H1 (cell line): ENCODE results near the gene METAP1D. TPM values are rescaled to one million over a fixed set of nuclear protein-coding genes. Genes with fewer than 3 reads are reported as not detected.
A peak's percentile ranks its signal among the peaks of the same experiment; 100 is the strongest.

Source experiments
- CTCF ChIA-PET: fragments of 300-600 bp; sonication (Branson Sonifier 250); formaldehyde crosslinking; loops from one replicate; lab custom pipeline; 2021; ENCODE audit not compliant: partially characterized antibody; lab: Charles Lee
- POLR2A ChIA-PET: fragments of 300-600 bp; sonication (Branson Sonifier 250); formaldehyde crosslinking; loops from one replicate; lab custom pipeline; 2021; ENCODE audit warnings: inconsistent platforms; ENCODE audit not compliant: partially characterized antibody; lab: Charles Lee
- DNase-seq, 2 experiments: peaks; one replicate each; pipeline versions ENCODE4 v3.0.0 to v3.0.0-alpha.2; 2010 to 2022; ENCODE audit warnings: low spot score in 2 of 2, low read depth in 1 of 2, mixed read lengths in 1 of 2
- FAIRE-seq: peaks from 2 replicates; lab custom pipeline; 2011; peaks lifted over from hg19 to GRCh38; lab: Jason Lieb, UNC
- H2AFZ ChIP-seq: 2 replicates; pipeline ENCODE4 v1.8.1; 2012; ENCODE audit warnings: low read length, inconsistent platforms
- H2AK5ac ChIP-seq: 2 replicates; pipeline ENCODE4 v1.6.1; 2013; ENCODE audit warnings: low read depth, low read length
- H2BK120ac ChIP-seq: replicated peaks from 2 replicates; pipeline ENCODE3; 2013; ENCODE audit warnings: low read depth, low read length, inconsistent platforms
- H2BK12ac ChIP-seq: 2 replicates; pipeline ENCODE4 v1.6.1; 2013; ENCODE audit warnings: low read depth, low read length
- H2BK15ac ChIP-seq: 2 replicates; pipeline ENCODE4 v1.6.1; 2013; ENCODE audit warnings: low read length
- H2BK20ac ChIP-seq: 2 replicates; pipeline ENCODE4 v1.6.1; 2013; ENCODE audit warnings: low read length
- H2BK5ac ChIP-seq: 2 replicates; pipeline ENCODE4 v1.6.1; 2013; ENCODE audit warnings: low read depth, low read length
- H3K14ac ChIP-seq: 2 replicates; pipeline ENCODE4 v1.6.1; 2013; ENCODE audit warnings: inconsistent platforms; ENCODE audit not compliant: insufficient read length
- H3K18ac ChIP-seq: 2 replicates; pipeline ENCODE4 v1.6.1; 2013; ENCODE audit warnings: low read length; ENCODE audit errors: extremely low read depth
- H3K23ac ChIP-seq: 2 replicates; pipeline ENCODE4 v1.6.1; 2013; ENCODE audit warnings: inconsistent platforms; ENCODE audit not compliant: insufficient read length
- H3K23me2 ChIP-seq: 2 replicates; pipeline ENCODE4 v1.6.1; 2013; ENCODE audit warnings: low read depth, low read length
- H3K27ac ChIP-seq: 2 replicates; pipeline ENCODE4 v1.6.1; 2011; ENCODE audit warnings: low read depth, low read length, inconsistent platforms
- H3K27me3 ChIP-seq, 4 experiments: replicated peaks in 1 of 4; 1 replicate in 1 of 4; 2 replicates in 3 of 4; pipeline versions ENCODE4 v1.6.1 to v1.8.1; 2011 to 2013; ENCODE audit warnings: low read length in 3 of 4, mild to moderate bottlenecking in 3 of 4, inconsistent platforms in 2 of 4, mixed read lengths in 2 of 4, moderate library complexity in 1 of 4; ENCODE audit not compliant: control insufficient read depth in 3 of 4, insufficient read depth in 3 of 4; ENCODE audit errors: extremely low read depth in 1 of 4
- H3K36me3 ChIP-seq, 4 experiments: 2 replicates each; pipeline versions ENCODE4 v1.6.1 to v1.8.1; 2011 to 2013; ENCODE audit warnings: mild to moderate bottlenecking in 4 of 4, low read length in 3 of 4, moderate library complexity in 2 of 4, control low read depth in 1 of 4, inconsistent platforms in 1 of 4; ENCODE audit not compliant: insufficient read depth in 4 of 4, control insufficient read depth in 2 of 4
- H3K4ac ChIP-seq: replicated peaks from 2 replicates; pipeline ENCODE3; 2013; ENCODE audit warnings: low read length, low read depth, mixed read lengths, inconsistent platforms; ENCODE audit not compliant: insufficient read length
- H3K4me1 ChIP-seq, 4 experiments: replicated peaks in 1 of 4; 1 replicate in 1 of 4; 2 replicates in 3 of 4; pipeline versions ENCODE4 v1.6.1 to v1.8.1; 2011 to 2013; ENCODE audit warnings: low read length in 3 of 4, inconsistent platforms in 2 of 4, mixed read lengths in 1 of 4; ENCODE audit not compliant: insufficient read depth in 4 of 4, control insufficient read depth in 3 of 4
- H3K4me2 ChIP-seq, 2 experiments: 2 replicates each; pipeline versions ENCODE4 v1.6.1 to v1.8.1; 2011 to 2013; ENCODE audit warnings: low read depth in 2 of 2, low read length in 2 of 2, control low read depth in 1 of 2, inconsistent platforms in 1 of 2, mild to moderate bottlenecking in 1 of 2; ENCODE audit not compliant: insufficient read depth in 1 of 2
- H3K4me3 ChIP-seq, 4 experiments: fragments of 200-600, 300-600 bp in 1 of 4; sonication (generic), shearing (Covaris generic), sonication (Bioruptor Twin) in 1 of 4; 2 replicates each; pipeline versions ENCODE4 v1.5.1 to v1.8.1; 2011 to 2016; ENCODE audit warnings: low read length in 4 of 4, low read depth in 3 of 4, control low read depth in 2 of 4, inconsistent platforms in 2 of 4, mild to moderate bottlenecking in 2 of 4, mixed read lengths in 1 of 4, moderate library complexity in 1 of 4; ENCODE audit not compliant: insufficient read depth in 2 of 4; ENCODE audit errors: extremely low read depth in 1 of 4
- H3K56ac ChIP-seq: replicated peaks from 2 replicates; pipeline ENCODE3; 2013; ENCODE audit warnings: low read depth, mild to moderate bottlenecking, mixed read lengths, low read length, inconsistent platforms; ENCODE audit not compliant: insufficient read length
- H3K79me1 ChIP-seq: 2 replicates; pipeline ENCODE4 v1.6.1; 2013; ENCODE audit warnings: low read depth, low read length, control low read depth
- H3K79me2 ChIP-seq, 2 experiments: 2 replicates each; pipeline versions ENCODE4 v1.6.1 to v1.8.1; 2012 to 2013; ENCODE audit warnings: low read length in 2 of 2, mild to moderate bottlenecking in 2 of 2, inconsistent platforms in 1 of 2; ENCODE audit not compliant: insufficient read depth in 2 of 2, control insufficient read depth in 1 of 2
- H3K9ac ChIP-seq, 4 experiments: replicated peaks in 1 of 4; 1 replicate in 1 of 4; 2 replicates in 3 of 4; pipeline versions ENCODE4 v1.6.1 to v1.8.1; 2011 to 2013; ENCODE audit warnings: low read depth in 3 of 4, low read length in 3 of 4, control low read depth in 2 of 4, mild to moderate bottlenecking in 2 of 4, moderate library complexity in 2 of 4, inconsistent platforms in 1 of 4; ENCODE audit errors: extremely low read depth in 1 of 4
- H3K9me3 ChIP-seq, 2 experiments: 2 replicates each; pipeline versions ENCODE4 v1.6.1 to v1.8.1; 2012 to 2013; ENCODE audit warnings: mild to moderate bottlenecking in 2 of 2, moderate library complexity in 2 of 2, control low read depth in 1 of 2, inconsistent platforms in 1 of 2, low read depth in 1 of 2, low read length in 1 of 2, mixed read lengths in 1 of 2; ENCODE audit not compliant: insufficient read depth in 2 of 2
- H4K20me1 ChIP-seq, 2 experiments: replicated peaks in 1 of 2; 2 replicates each; pipeline versions ENCODE3 to v1.8.1; 2011 to 2013; ENCODE audit warnings: inconsistent platforms in 2 of 2, low read length in 2 of 2, mild to moderate bottlenecking in 1 of 2; ENCODE audit not compliant: insufficient read depth in 2 of 2, control insufficient read depth in 1 of 2
- H4K5ac ChIP-seq: 2 replicates; pipeline ENCODE4 v1.6.1; 2013; ENCODE audit warnings: low read length, low read depth, mixed read lengths, inconsistent platforms; ENCODE audit not compliant: insufficient read length
- H4K8ac ChIP-seq: 2 replicates; pipeline ENCODE4 v1.8.0; 2013; ENCODE audit warnings: mild to moderate bottlenecking, moderate library complexity, low read length, inconsistent platforms; ENCODE audit not compliant: insufficient read depth; ENCODE audit errors: extremely low read depth
- H4K91ac ChIP-seq: replicated peaks from 2 replicates; pipeline ENCODE3; 2013; ENCODE audit warnings: low read length, mixed read lengths, inconsistent platforms; ENCODE audit not compliant: insufficient read length
- KDM5A ChIP-seq: fragments of 200-600 bp; IDR thresholded peaks from 2 replicates; pipeline ENCODE4 v1.7.1; 2012; ENCODE audit warnings: mild to moderate bottlenecking, low read length, inconsistent platforms, mixed read lengths
- NRF1 ChIP-seq: IDR thresholded peaks from 2 replicates; pipeline ENCODE4 v1.6.1; 2011; ENCODE audit warnings: mild to moderate bottlenecking, low read depth, low read length, improper control_type of control experiment
- POU5F1 ChIP-seq: IDR thresholded peaks from 2 replicates; pipeline ENCODE4 v1.6.1; 2011; ENCODE audit warnings: low read depth, mild to moderate bottlenecking, low read length, moderate library complexity
- RBBP5 ChIP-seq: IDR thresholded peaks from 2 replicates; pipeline ENCODE4 v1.7.1; 2012; ENCODE audit warnings: low read depth, mild to moderate bottlenecking, inconsistent platforms, low read length, moderate library complexity, borderline replicate concordance
- RNF2 ChIP-seq: fragments of 200-900, 300-1000 bp; sonication (generic); IDR thresholded peaks from 2 replicates; pipeline ENCODE4 v1.7.1; 2016; ENCODE audit warnings: borderline replicate concordance, low read depth, mild to moderate bottlenecking, antibody characterized with exemption, low read length; ENCODE audit not compliant: poor library complexity, severe bottlenecking; ENCODE audit errors: missing control alignments
- SP2 ChIP-seq: IDR thresholded peaks from 2 replicates; pipeline ENCODE4 v1.6.1; 2012; ENCODE audit warnings: mild to moderate bottlenecking, low read length, inconsistent platforms
- WGBS, 2 experiments: shearing (Covaris generic) in 1 of 2; methylation state at CpG; one replicate each; pipeline versions ENCODE4 v1.1.6 to v1.1.7; 2013 to 2015; ENCODE audit warnings: low lambda C conversion rate in 2 of 2, mixed read lengths in 2 of 2, inconsistent platforms in 1 of 2, low coverage in 1 of 2, missing lambda C conversion rate in 1 of 2; ENCODE audit not compliant: insufficient replicate concordance in 2 of 2, insufficient coverage in 1 of 2, insufficient read length in 1 of 2; ENCODE audit errors: extremely low coverage in 1 of 2, missing lambda C conversion rate in 1 of 2; 5-methylcytosine and 5-hydroxymethylcytosine counted together
- polyA plus RNA-seq, 7 experiments: library from polyadenylated mRNA; depleted of rRNA in 3 of 7; stranded (reverse) in 5 of 7; unstranded in 2 of 7; fragments of >200 nt in 5 of 7; fragments of 200-250 nt in 2 of 7; gene quantifications; 1 replicate in 5 of 7; 2 replicates in 1 of 7; 4 replicates in 1 of 7; pipeline versions ENCODE4 v1.2.1 to v1.2.3, GENCODE V29; 2011 to 2013; ENCODE audit warnings: missing spikeins in 2 of 7, mixed read lengths in 2 of 7
- total RNA-seq: library from RNA; stranded (reverse); fragmentation: NEBNext Ultra II Directional; extraction: Animal tissue kit (Norgen Biotek cat#: 25700); gene quantifications from 2 replicates; pipeline ENCODE4 v1.2.1, GENCODE V29; 2021

Gene METAP1D
- total and polyA plus RNA-seq, 2 of the 8 experiments (the other 6 are each of a cell fraction or from before 2014, with no cell fraction given): 3.9 to 6.2 TPM

DNA sequence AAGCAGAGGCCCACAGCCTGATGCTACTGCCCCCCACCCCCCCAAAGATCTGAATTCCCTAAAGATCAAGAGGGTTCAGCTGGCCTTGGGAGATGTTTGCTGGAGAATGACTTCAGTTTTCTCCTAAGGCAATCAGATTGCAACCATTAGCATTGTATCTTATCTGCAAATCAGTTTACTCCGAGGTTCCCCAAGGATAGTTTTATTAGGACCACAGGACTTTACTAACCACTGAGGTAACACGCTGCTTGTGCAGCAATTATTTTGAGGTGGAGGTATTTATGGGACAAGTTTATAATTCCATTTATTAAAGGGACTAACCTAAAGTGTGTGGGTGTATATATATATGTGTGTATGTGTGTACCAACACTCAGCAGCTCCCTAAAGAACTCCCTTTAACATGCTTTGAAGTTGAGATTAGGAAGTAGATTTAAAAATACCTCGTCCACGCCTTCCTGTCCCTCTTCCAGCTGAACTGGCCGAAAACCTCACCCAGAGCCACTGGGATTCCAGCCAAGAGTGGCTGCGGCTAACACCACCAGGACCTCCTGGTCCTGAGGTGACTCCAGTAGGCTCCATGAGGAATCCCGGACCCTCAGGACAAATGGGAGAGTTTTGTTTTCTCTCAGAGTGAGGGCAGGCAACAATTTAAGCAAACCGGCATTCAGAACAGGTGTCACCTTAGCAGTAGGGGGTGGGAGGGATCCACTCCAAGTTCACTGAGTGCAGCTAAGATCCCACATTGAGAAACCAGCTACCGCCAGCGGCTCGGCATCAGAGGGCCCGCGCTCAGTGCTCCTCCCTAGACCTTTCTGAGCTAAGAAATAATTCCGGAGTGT is 82.6 kb downstream of the METAP1D start:
- H3K4me3 ChIP-seq: no peak overlapping the region
- no peak for DNase-seq
- no peak overlapping the region for H4K5ac ChIP-seq
- no peak overlapping the region for H3K18ac ChIP-seq
- 9% methylated on average over 14 of the region's 14 CpGs; no CpG with 5 or more reads in 1 of the 2 experiments for WGBS, 2 experiments
- FAIRE-seq: no peak
- H2AFZ ChIP-seq: no peak overlapping the region
- H3K36me3 ChIP-seq: no peaks in the 10 kb centered on the region
- H3K56ac ChIP-seq: no peak overlapping the region
- no peak overlapping the region for H2BK5ac ChIP-seq
- no peak overlapping the region for H3K4ac ChIP-seq
- no peak overlapping the region for H3K9ac ChIP-seq
- ChIA-PET POLR2A (interaction anchor here (1.0 to 14.0 kb wide), 5 partner anchors 8 to 160 kb away, joined by 3 to 184 read pairs (median 4); partner anchors contain the start of genes DLX2 and HAT1), CTCF (interaction anchor here (0.8 to 2.6 kb wide), 10 partner anchors 14 to 379 kb away, joined by 3 to 19 read pairs (median 4); partner anchors contain the start of gene DLX2)
- H3K23ac ChIP-seq: no peak overlapping the region
- TF ChIP-seq POU5F1 (no peak), RBBP5 (no peak), RNF2 (peak; percentile 21), SP2 (no peak), KDM5A (no peak), NRF1 (no peak)
- H3K79me1 ChIP-seq: no peaks in the 10 kb centered on the region
- H3K23me2 ChIP-seq: peaks cover 14% of the 10 kb centered on the region; the same call in 1 of the 2 replicates
- no peak overlapping the region for H2BK12ac ChIP-seq
- H2BK120ac ChIP-seq: no peak overlapping the region
- no peak overlapping the region for H4K8ac ChIP-seq
- peaks cover 83 to 97% (median 92%) of the 10 kb centered on the region in 4 experiments for H3K27me3 ChIP-seq
- no peaks in the 10 kb centered on the region for H3K9me3 ChIP-seq
- H3K14ac ChIP-seq: no peak overlapping the region
- H3K4me2 ChIP-seq: peak overlapping the region; percentile 5 to 23; a peak in 1 of 4 replicates
- H3K79me2 ChIP-seq: no peaks in the 10 kb centered on the region
- no peak overlapping the region for H2BK20ac ChIP-seq
- H3K27ac ChIP-seq: no peak overlapping the region
- peaks cover 2 to 48% (median 22%) of the 10 kb centered on the region in 4 experiments for H3K4me1 ChIP-seq
- no peak overlapping the region for H2BK15ac ChIP-seq
- H4K91ac ChIP-seq: no peak overlapping the region
- peaks cover 20 to 36% of the 10 kb centered on the region in 2 experiments for H4K20me1 ChIP-seq
- H2AK5ac ChIP-seq: no peak overlapping the region
